GM12874 (cell line): Measurements from ENCODE around the gene LRRC4B.
A peak's percentile ranks its signal among the peaks of the same experiment; 100 is the strongest.

ENCODE experiments used
- CTCF ChIP-seq: IDR thresholded peaks from 2 replicates; pipeline ENCODE4 v1.5.1; 2011; ENCODE audit warnings: low read depth, mild to moderate bottlenecking, control low read depth, low read length, moderate library complexity; ENCODE audit not compliant: insufficient read depth

LRRC4B gene

GRCh38 chr19:50549927-50550593 is 18.2 kb downstream of the LRRC4B start:
- no peak for TF ChIP-seq CTCF

- TF ChIP-seq CTCF: no peak
These were observed 18.9 kb downstream of the LRRC4B start for GRCh38 chr19:50549059-50549926.

DNA sequence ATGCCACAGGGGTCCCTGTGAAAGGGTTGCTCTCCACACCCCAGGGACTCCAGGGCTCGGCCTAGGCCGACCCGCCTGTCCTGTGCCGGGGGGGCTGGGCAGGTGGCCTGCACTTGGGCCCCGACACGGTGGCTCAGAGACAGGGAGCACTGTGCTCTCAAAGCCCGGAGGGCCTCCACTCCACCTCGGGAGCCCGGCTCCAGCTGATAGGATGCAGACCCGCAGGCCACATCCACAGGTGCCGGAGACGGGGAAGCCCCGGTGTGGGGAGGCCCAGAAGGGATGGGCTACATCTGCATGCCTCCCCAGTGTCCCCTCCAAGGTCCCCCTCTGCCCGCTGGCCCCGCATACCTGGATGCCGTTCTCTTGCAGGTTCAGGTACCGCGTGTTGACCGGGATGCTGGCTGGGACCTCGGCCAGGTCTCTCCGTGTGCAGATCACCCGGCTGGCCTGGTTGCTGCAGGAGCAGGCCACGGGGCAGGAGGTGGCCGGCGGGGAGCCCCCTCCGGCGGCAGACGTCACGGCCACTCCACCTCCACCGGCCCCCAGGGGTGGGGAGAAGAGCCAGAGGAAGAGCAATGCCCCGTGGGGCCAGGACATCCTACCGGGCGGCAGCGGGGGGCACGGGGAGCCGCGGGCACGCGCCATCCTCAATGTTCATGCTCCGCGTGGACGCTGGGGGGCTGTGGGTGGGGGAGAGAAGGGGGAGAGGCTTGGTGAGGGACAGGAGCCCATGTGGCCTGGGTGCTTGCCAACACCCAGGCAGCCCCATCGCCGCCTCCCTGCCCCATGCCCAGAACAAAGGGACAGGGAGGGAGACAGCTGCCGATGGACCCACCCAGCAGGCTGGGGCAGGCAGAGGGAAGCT is 19.8 kb downstream of the LRRC4B start:
- no peak for TF ChIP-seq CTCF

- TF ChIP-seq CTCF: 0 out of 2 replicates have a peak, but pooled peaks have one; percentile 6
These were observed 20.6 kb downstream of the LRRC4B start for GRCh38 chr19:50547385-50548190.

GRCh38 chr19:50546527-50547221 is 21.6 kb downstream of the LRRC4B start:
- TF ChIP-seq CTCF: no peak

- TF ChIP-seq CTCF: no peak
These were observed 25.3 kb downstream of the LRRC4B start for GRCh38 chr19:50542943-50543342.
